ENCODE results near the gene DAW1.

Gene DAW1

DNA sequence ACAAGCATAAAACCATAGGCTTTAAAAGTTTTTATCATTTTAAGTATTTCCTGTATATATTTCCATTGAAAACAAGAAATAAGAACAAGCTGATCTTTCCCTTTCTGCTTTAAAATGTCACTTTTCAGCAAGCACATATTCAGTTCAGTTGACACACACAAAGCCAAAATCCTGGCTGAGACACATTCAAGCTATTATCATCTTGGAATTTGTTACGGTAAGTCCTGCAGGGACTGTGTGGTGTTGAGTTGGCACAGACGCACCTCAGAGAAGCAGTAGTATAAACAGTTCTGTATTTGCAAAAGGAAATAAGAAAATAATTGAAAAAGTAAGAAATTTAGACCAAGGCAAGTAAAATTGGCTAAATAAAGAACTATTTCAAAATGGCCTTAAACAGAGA, 10.4 kb upstream of the DAW1 start:
- in situ Hi-C loops (cut with HindIII; ENCODE audit: low sequenced_read_pairs): no loop called here

DNA sequence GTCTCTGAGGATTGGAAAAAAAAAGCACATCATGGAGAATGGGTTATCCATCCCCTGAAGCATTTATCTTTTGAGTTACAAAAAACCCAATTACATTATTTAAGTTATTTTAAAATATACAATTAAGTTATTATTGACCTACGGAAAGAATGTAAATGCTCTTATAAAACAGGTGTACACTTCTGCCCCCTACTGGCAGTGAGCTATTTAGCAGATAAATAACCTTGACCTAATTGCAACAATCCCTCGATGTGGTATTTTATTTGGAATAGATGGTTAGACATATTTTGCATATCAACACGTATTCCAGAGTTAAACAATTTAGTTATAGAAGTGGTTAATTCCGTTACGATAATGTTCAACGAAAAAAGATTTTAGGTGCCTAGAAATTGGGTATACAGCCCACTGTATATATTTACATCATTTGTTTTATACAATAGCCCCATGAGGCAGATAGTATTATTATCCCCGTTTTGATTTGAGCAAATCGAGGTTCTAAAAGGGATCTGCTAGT, 9.1 kb upstream of the DAW1 start:
- in situ Hi-C loops (cut with HindIII; ENCODE audit: low sequenced_read_pairs): no loop called here

GRCh38 chr2:227862741-227863588, 8.5 kb upstream of the DAW1 start:
- in situ Hi-C loops (cut with HindIII; ENCODE audit: low sequenced_read_pairs): no loop called here

DNA sequence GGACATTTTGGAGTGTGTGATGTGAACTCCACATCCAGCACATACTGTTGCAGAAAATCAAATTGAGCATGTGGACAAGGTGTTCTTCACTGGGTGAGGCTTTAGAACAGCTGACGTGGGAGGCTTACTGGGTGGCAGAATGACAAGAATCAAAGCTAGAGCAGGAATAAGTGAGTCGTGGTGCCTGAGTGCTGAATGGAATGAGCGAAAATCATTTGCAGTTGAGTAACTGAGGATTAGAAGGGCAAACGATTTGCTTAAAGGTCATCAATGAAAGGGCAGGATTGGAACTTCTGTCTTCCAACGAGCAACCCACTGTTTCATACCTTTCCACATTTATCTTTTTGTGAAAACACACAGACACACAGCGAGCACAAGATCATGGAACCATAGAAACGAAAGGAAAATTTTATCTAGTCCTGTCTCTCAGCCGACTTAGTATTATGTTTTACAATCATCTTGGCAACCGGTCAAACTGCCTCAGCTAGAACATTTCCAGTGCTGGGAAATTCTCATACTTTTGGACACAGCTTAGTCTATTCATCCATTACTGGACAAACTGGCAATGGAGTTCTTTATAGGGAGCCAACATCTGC, 7.2 kb upstream of the DAW1 start:
- in situ Hi-C loops (cut with HindIII; ENCODE audit: low sequenced_read_pairs): no loop called here

GRCh38 chr2:227865291-227865690, 6.1 kb upstream of the DAW1 start:
- in situ Hi-C loops (cut with HindIII; ENCODE audit: low sequenced_read_pairs): no loop called here

GRCh38 chr2:227867386-227867785, 4.0 kb upstream of the DAW1 start:
- in situ Hi-C loops (cut with HindIII; ENCODE audit: low sequenced_read_pairs): no loop called here

- in situ Hi-C loops (cut with HindIII; ENCODE audit: low sequenced_read_pairs): no loop called here
Observed at GRCh38 chr2:227870710-227871374, 589 bp upstream of the DAW1 start.

DNA sequence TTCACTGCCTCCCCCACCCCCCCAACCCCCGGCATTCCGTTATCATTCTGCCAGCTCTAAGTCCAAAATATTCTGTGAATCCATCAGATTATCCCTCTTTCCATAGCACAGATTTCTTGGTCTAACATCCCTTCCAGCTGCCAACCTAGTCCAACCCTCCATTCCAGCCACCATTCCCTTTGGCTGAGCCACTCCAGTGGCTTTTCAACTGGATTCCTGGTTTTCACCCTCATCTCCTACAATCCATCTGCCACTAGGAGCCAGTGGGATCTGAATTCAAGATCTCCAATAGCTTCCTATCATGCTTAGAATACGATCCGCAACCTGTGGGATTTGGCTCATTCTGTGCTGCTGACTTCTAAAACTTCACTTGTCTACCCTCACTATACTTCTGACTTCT, 1.2 kb downstream of the DAW1 start:
- in situ Hi-C loops (cut with HindIII; ENCODE audit: low sequenced_read_pairs): no loop called here

- in situ Hi-C loops (cut with HindIII; ENCODE audit: low sequenced_read_pairs): no loop called here
Observed at GRCh38 chr2:227876300-227876801, 4.9 kb downstream of the DAW1 start.

GRCh38 chr2:227877421-227878310, 6.2 kb downstream of the DAW1 start:
- in situ Hi-C loops (cut with HindIII; ENCODE audit: low sequenced_read_pairs): no loop called here

DNA sequence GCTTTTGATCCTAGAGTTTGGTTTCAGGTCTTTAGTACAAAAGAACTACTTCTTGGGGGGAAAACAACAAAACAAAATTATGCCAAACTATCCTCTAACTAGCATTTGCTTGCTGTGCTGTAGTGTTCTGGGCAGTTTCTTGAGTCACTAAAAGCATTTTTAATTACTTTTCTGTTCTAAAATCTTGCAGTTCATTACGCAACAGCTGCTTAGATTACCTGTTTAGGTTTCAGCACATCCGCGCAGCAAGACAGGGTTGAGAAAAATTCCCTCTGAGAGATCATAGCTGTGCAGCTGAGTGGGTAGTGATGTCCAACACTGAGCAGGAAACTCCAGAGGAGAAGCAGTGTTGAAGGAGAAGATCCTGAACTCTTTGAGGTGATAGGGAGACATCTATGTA, 9.0 kb downstream of the DAW1 start:
- in situ Hi-C loops (cut with HindIII; ENCODE audit: low sequenced_read_pairs): no loop called here

DNA sequence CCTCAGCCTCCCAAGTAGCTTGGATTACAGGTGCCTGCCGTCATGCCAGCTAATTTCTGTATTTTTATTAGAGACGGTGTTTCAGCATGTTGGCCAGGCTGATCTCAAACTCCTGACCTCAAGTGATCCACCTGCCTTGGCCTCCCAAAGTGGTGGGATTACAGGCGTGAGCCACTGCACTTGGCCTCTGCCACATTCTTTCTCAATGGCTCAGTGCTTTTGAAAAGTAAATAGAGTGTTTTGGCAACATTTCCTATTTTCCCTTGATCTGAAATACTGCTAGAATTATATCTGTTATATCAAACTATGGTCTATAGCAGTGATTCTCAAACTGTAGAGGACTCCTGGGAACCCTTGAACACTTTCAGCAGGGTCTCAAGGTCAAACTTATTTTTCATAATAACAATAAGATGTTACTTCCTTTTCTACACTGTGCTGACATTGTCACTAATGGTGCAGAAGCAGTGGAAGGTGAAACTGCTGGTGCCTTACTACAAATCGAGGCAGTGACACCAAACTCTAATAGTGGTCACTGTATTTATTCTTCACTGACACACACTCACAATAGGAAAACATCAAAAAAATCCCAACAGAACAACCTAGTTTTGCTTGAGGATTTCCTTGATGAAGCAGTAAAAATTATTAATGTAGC, 10.6 kb downstream of the DAW1 start:
- in situ Hi-C loops (cut with HindIII; ENCODE audit: low sequenced_read_pairs): no loop called here

- in situ Hi-C loops (cut with HindIII; ENCODE audit: low sequenced_read_pairs): no loop called here
Observed at GRCh38 chr2:227884511-227884947, 13.1 kb downstream of the DAW1 start.

- in situ Hi-C loops (cut with HindIII; ENCODE audit: low sequenced_read_pairs): loop anchor here (5.0 kb wide), 1 partner anchor 104 kb away; no protein-coding TSS in a partner anchor
Observed at GRCh38 chr2:227886149-227886548, 14.7 kb downstream of the DAW1 start.

DNA sequence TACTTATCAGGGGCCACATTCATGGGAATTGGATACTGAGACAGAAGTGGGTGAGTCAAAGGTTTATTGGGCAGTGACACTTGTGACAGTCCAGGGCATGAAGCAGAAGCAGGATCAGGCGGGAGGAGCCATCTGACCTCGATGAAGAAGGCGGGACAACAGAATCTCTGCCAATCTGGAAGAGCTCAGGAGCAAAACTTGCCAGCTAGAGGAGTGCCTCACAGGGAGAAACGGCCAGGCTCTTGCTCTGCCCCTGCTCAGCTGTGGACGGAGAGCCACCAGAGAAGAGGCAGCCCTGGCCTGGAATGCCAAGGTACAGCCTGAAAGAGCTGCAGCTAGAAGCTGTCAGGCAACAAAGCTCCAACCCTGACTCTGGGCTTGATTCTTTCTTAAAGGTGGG, 16.9 kb downstream of the DAW1 start:
- in situ Hi-C loops (cut with HindIII; ENCODE audit: low sequenced_read_pairs): loop anchor here (5.0 kb wide), 1 partner anchor 106 kb away; no protein-coding TSS in a partner anchor

DNA sequence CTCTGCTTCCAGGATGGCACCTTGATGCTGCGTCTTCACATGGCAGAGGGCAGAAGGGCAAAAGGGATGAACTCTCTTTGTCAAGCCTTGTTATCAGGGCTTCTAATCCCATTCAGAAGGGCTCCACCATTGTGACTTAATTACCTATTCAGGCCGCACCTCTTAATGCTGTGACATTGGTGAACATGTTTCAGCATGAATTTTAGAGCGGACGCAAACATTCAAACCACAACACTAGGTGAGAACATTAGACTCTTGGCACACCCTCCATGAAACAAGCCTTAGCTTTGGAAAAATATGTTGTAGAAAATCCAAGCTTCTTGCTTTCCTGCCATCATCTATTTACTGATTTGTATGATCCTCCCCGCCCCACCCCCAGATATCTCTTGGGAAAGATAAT, 17.9 kb downstream of the DAW1 start:
- in situ Hi-C loops (cut with HindIII; ENCODE audit: low sequenced_read_pairs): loop anchor here (5.0 kb wide), 1 partner anchor 107 kb away; no protein-coding TSS in a partner anchor

DNA sequence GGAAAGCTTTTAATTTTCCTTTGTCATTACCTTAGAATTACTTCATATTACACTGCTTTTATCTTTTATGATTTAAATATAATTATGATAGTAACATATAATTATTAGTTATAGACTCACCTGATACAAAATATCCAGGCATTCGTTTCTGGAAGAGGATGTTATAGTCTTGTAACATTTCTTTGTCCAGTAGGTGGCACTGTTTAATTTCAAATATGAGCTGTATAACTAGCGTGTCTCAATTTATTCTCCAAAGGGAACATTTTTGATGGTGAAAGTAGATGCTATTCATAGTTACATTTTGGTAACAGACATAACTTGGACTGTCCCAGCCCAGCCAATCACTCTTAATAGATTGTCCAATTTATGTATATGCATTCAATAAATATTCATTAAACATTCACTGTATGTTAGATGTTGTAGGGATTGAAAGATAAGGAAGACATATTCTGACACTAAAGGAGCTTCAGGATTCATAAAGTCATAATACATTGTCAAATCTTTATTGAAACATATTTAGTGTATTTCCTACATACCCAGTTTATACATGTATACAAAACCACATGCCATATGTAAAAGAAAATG, 19.2 kb downstream of the DAW1 start:
- in situ Hi-C loops (cut with HindIII; ENCODE audit: low sequenced_read_pairs): no loop called here

- in situ Hi-C loops (cut with HindIII; ENCODE audit: low sequenced_read_pairs): no loop called here
Observed at GRCh38 chr2:227891673-227892072, 20.2 kb downstream of the DAW1 start.

DNA sequence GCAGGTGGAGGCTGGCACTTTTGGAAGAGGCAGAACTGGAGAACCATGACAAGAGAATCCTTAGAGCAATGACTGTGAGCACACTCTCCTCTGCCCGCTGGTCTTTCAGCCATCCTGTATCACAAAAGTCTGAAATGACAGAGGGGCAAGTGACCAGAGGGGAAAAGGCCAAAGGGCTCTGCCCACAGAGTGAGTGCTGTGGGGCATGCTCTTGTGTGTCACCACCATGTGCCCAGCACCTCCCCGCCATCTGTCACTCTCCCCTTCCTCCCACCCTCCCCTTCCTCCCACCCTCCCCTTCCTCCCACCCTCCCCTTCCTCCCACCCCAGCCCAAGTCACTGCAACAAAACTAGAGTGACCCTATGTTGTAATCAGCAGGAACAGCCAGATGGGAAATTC, 31.9 kb downstream of the DAW1 start:
- in situ Hi-C loops (cut with HindIII; ENCODE audit: low sequenced_read_pairs): no loop called here
